GM21390 (cell line): ENCODE results near the gene ARID1B.
"Not testable (repeated sequence)": the region's sequence is repeated elsewhere in the genome, so short reads cannot be mapped to it uniquely, and the experiment has no call there.

Source experiments
- ATAC-seq: cut with Tn5 transposase; IDR thresholded peaks from one replicate; pipeline ENCODE4 v1.9.1; 2021; ENCODE audit not compliant: unreplicated experiment

The ARID1B gene

DNA sequence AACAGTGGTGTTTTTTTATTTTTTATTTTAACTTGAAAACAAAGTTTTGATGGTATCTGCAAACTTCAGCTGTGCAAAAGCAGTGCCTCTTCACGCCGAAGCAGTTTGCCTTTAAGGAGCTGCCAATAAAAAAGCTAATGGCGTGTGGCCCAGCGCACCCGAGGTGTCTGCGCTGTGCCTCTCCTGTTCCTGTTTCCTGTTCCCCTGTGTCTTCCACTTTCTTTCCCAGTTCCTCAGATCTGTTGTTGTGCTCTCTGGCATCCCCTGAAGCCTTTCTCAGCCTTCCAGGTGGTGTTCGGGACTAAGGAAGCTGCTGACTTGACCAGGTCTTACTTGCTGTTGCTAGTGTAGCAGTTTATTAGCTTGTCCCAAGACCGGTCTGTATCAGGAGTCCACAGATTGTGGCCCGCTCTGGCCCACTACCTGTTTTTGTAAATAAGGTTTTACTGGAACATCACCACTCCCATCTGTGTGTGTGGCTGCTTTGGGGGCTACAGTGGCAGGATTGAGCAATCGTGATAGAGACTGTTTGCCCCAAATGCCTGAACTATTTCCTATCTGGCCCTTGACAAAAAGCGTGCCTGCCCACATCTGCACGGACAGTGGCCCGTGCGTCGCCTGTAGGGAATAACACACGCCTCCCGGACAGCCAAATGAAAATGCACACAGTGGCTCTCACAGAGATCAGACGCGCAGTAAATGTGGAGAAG is 367.8 kb downstream of the ARID1B start:
- ATAC-seq: no peak

DNA sequence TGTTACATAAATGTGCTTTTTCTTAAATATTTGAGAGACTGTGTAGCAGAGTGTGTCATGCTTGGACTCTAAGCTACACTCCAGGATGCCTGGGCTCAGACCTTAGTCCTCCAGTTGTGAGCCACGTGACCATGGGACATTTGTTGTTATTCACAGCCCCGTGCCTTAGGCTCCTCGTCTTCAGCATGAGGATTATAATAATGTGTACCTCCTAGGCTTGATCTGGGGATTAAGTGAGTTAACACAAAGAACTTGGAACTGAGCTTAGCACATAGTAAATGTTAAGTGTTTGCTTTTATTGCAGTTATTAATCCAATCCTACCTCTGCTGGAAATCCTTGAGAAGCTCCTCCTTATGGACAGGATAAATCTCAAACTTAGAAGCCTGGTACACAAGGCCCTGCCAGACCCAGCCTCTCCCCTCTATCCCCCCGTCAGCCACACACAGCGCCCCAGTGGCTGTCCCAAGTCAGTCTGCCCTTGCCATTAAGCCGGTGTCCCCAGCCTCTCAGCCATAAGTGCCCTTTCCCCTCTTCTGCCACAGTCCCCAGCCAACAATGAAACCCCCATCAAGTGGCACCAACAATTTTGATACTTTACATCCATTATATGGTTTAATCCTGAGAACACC is 368.6 kb downstream of the ARID1B start:
- no peak for ATAC-seq

DNA sequence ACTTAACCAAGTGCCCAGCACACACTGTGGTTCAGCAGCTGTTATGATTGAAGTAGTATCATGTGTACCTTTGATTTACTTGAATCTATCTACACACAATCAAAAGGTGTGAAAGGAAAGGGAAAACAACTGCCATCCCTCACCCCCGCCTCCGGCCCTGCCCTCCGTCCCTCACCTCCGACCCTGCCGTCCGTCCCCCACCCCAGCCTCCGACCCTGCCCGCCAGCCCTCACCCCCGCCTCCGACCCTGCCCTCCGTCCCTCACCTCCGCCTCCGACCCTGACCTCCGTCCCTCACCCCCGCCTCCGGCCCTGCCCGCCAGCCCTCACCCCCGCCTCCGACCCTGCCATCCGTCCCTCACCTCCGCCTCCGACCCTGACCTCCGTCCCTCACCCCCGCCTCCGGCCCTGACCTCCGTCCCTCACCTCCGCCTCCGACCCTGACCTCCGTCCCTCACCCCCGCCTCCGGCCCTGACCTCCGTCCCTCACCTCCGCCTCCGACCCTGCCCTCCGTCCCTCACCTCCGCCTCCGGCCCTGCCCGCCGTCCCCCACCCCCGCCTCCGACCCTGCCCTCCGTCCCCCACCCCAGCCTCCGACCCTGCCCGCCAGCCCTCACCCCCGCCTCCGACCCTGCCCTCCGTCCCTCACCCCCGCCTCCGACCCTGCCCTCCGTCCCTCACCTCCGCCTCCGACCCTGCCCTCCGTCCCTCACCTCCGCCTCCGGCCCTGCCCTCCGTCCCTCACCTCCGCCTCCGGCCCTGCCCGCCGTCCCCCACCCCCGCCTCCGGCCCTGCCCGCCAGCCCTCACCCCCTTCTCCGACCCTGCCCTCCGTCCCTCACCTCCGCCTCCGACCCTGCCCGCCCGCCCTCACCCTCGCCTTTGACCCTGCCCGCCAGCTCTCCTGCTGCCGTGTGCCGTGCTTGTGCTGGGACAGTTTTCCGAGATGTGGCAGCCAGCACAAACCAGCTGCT is 370.2 kb downstream of the ARID1B start:
- ATAC-seq: not testable (repeated sequence)

DNA sequence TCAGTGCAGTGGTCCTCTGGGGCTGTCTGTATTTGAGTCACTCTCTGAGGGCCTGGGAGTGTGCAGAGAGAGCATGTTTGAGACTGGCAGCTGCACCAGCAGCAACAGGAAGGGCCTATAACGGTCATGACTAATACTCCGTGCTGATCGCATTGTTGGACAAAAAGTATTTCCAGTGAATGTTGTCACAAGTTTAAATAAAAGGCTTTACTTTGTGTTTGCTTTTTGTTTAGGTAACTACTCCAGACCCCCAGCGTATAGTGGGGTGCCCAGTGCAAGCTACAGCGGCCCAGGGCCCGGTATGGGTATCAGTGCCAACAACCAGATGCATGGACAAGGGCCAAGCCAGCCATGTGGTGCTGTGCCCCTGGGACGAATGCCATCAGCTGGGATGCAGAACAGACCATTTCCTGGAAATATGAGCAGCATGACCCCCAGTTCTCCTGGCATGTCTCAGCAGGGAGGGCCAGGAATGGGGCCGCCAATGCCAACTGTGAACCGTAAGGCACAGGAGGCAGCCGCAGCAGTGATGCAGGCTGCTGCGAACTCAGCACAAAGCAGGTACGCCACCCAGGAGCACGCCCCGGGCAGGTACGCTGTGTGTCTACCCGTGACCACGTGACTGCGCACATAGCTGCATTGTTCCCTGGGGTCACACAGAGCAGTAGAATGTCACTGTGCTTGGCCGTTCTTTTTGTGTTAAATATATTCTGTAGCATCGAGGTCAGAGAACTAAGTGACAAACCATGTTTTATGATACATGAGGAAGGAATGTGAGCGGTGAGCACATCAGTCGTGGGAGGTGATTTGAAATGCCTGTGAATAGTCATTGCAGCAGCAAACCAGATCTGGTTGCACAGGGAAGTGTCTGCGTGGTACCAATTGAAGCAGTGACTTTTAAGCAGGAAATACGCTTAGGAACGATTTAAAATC is 371.5 kb downstream of the ARID1B start:
- no peak for ATAC-seq

DNA sequence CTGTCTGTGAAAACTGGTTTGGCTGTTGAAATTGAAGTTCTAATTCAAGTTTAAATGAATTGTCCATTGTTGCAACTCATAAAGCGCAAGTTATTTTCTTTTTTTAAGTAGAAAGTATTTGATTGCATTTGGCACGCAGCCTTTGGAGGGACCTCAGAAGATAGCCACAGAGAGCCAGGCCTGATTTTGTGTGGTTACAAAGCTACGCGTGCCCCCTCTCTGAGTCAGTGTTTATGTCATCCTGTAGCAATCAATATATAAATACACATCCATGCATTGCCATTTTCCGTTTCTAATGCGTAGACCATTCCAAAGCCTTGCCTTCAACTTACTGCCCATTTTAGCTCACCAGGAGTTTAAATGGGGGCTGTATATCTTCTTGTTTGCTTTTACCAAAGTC is 372.9 kb downstream of the ARID1B start:
- ATAC-seq: no peak

DNA sequence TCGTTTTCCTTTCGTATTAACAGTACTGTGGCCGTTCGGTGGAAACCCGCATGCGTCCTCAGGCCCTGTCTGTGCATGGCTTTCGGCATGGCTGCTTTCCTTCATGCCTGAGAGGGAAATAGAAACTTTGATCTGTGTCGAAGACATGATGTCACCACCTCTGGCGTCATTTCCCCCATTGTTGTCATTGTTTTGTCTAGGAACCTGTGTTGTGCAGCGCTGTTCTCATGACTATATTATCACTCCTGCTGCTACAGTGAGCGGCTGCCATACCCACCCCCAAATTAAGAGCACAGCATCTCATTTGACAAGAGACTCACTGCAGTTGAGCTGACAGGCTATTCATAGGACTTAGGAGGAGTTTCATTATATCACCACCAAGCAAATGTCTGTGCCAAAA is 373.9 kb downstream of the ARID1B start:
- ATAC-seq: no peak

DNA sequence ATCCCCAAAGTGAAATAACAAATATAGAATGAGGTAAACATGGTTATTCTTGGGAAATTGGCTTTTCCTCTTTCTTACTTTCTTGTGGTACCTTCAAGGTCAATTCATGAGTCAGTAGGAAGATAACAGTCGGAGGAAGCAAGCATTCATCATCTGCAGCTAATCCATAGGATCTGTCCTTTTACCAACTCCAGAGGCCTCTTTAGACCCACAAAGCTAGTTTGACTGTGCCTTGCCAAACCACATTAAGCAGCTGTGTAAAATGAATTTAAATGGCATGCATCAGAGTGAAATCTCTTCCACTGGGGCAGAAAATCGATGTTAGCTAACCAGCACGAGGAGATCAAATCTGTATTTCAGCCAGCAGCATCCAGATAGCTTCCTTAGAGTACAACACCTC is 374.8 kb downstream of the ARID1B start:
- ATAC-seq: no peak

DNA sequence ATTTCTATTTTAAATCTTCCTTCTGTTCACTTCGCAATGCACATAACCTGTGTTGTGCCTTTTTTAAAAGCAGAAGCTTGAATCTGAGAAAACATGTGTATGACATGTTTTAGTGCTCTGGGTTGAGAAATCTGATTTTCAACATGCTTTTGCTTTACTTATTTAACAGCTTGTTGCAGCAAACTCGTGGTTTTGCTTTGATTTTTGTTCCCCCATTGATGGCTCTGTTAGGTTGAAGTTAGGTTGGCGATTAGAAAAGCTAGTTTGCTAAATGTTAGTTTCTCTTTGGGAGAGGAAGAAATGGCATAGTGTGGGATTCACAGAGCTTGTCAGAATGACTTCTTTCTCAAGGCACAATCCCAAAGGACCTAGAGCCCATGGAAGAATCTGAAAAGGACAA is 375.4 kb downstream of the ARID1B start:
- no peak for ATAC-seq

DNA sequence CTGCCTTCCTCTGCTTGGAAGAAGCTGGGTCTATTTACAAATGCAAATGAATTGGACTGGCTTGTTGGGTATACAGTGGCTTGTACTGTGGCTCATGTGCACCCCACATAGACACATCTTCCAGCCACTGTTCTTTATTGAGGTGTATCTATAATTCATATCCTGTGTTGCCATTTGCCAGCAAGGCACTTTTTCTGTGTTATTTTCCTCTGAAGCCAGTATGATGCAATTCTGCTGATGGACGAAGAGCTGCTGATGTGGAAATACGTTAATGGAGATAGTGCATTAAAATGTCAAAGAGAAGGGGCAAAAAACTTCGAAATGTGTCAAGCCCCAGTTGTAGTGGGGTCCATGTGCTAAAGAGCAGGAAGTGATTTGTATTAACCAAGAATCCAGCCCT is 378.6 kb downstream of the ARID1B start:
- no peak for ATAC-seq

DNA sequence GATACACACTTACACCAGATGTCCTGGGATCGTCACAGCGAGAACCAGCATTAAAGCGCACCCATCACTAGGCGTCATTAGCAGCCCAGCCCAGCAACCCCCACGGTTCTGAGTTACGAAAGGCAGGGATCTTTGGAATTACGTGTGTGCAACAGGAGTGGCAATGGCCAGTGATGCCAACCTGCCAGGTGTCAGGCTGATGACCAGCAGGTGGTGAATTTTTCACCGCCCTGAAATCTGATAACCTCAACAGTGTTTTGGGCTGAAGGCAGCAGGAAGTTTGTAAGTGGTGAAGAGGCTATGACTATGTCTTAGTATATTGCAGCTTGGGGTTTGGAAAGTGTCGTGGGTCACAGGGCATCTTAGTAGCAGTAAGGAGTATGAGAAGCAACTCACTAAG is 380.1 kb downstream of the ARID1B start:
- no peak for ATAC-seq

DNA sequence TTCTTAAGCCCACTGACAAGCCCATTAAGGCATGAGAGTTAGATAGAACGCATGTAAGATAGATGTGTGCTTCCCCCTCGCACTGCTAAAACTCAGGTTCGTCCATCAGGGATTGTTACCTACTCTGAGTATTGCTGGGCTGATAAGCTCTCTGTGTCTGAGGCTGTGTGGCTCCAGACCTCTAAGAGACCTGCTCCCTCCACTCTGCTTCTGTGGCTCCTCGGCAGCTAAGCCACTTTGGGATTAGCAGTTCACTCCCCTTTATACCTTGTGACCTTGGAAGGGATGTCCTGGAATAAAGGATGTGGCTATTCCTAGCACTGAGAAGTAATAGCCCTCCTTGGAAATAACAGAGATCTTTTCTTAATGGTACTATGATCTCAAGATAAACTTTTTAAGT is 381.3 kb downstream of the ARID1B start:
- ATAC-seq: no peak

DNA sequence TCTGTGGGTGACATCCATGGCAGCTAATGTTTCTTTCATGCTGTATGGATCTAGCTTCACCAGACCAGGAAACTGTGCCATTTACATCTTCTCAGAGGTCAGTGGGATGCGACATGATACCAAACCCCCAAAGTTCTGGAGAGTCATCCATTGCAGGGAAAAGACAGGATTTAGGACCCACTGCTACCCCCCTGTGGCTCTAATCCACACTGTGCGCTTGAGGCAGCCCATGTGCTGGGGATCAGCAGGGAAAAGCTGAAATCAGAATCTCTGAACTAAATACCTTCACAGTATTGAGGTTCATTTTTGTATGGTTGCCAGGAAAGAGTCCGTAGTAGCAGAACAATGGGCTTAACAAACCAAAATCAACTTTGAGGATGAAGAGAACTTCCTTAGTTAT is 381.7 kb downstream of the ARID1B start:
- no peak for ATAC-seq

DNA sequence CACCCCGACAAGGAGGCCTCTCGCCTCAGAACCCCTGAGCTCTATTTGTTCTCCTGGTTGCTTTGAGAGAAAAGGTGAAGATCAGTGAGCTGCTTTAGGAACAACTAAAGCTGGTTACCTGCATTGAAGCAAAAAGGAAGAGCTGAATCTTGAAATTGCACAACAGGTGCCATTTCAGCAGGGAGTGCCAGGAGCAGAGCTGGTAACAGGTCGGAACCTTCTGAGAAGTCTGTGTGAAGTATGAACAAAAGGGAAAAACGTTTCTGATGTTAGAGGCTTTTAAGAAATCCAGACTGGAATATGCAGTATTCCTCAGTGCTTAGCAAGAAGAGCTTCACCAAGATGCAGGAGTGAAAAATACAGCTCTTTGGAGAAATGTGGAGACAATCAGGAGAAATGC is 382.2 kb downstream of the ARID1B start:
- no peak for ATAC-seq

DNA sequence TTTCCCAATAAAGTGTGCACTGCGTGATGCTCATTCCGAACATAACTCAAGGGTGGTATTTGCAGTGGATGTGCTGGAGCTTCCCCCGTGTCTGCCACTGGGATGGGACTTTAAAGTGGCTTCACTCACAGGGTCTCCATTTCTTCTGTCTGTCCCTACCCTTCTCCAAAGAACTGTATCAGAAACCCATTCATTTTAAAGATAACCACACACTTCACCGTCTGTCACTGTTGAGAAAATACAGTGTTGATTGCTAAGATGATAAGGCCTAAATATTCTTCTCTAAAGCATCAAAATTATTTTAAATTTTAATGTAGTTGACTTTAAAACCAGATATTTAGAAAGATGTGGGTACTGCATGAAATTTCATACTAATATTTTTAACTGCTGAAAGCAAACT is 384.7 kb downstream of the ARID1B start:
- no peak for ATAC-seq

DNA sequence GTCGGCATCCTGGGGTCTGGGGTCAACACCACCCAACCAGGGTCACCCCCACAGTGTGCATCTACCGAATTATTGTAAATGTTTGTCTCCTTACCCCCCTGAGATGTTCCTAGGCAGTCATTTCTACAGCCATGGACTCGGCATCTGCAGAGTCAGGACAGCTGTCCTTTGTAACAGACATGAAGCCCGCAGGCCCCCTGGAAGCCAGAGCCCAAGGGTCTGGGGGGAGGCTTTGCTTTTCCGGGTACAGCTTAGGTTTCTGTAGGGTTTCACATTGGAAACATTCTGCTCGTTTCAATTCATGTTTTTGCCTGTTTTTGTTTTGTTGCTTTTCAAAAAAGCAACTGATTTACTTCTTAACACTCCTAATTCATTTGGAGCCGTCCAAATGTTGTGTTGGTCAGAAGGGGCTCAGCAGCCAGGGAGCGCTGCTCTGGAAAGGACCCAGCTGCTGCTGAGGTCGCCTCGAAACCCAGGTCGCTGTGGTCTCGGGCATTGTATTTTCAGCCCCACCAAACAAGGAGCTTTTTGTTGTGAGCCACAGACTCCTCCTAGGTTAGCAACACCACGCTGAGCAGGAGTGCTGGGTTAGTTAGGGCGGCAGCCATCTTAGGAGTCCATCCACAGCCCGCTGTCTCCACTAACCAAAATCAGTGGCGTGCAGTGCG is 385.7 kb downstream of the ARID1B start:
- no peak for ATAC-seq

DNA sequence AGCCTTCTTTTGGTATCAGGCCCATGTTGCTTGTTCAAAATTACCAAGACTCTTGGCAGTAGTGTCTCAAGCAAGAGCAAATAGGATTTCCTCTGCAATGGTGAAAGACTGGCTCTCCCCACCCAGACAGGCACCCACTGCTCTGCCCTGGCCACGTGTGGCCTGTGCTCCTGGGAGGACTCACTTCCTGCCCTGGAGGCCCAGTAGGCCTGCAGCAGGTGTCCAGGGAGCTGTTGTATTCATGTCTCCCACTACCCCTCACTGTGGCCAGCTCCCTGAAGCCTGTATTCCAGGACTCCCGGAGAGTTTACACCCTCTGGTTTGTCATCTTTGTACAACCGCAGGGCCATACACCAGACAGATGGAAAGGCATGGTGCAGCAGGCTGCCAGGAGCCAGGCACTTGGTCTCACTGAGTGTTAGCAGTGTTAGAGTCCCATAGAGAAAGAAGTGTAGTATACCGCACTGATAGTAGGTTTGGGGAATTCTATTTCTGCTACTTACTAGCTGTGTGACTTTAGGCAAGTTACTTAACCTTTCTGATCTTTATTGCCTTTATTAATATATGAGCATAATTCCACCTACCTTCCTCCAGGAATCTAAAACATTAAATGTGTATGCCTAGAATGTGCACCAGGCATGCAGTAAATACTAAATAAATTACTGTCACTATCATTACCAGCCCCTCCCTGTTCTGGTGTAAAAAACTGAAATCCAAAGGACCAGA is 386.4 kb downstream of the ARID1B start:
- no peak for ATAC-seq

DNA sequence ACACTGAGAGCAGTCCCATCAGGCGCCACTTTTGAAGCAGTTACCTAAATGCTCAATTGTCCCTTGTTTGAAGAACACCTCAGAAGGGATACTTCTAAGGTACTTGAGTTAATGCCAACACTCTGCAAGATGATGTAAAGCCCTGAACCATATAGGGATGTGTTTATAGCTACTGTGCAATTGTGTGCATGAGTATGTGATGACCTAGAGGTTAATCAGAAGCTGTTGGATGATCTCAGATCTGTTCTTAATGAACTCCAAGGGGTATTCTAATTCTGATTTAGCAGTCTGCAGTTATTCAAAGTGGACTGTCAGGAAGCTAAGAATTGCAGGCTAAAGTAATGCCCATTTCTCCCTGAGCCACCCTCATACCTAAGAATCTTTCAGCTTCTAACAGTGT is 387.8 kb downstream of the ARID1B start:
- no peak for ATAC-seq

DNA sequence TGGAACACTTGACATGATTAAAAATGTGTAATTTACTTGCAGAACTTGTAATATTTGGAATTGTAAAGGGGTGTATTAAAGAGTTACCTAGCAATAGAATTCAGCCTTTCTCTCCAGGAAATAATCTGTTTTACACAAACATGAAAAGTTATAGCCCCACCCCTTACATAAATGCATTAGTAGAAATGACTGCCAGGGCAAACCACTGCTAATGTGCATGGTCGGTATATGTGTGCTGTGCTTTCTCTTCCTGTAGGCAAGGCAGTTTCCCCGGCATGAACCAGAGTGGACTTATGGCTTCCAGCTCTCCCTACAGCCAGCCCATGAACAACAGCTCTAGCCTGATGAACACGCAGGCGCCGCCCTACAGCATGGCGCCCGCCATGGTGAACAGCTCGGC is 389.6 kb downstream of the ARID1B start:
- no peak for ATAC-seq

DNA sequence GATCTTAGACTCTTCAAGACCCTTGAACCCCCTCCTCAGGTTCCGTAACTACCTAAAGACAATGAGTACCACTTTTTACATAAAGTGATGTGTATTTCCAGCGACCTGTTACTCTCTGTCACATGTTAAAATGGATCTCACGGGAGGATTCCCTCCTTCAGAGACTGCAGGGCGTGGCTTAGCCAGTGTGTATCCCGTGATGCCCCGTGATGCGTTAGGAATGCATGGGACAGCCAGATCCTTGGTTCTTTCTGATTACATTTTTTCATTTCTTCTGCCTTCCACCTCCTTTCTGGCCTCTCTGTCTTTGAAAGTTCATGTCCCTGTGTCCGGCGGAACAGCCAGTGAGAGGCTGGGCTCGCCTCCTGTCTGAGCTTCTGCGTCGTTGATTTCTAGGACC is 390.7 kb downstream of the ARID1B start:
- no peak for ATAC-seq

DNA sequence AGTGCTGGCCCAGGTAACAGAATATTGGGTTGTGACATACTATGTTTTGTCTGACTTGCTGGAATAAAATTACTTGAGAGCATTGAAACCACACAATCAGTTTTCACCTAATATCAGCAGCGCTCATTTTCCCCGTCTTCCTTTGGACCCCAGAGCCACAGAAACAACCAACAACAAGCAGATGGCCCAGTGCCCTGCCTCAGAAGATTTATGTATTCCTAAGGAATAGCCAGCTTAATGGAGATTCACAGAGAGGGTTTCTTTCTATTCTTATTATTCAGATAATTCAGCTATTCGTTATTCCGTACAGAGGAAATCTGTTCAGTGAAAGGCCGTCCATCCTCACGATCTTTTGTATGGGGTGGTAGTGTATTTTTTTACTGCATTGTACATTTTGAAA is 391.3 kb downstream of the ARID1B start:
- ATAC-seq: no peak
